NAMALWA (cell line): ENCODE measurements around the gene ATAD1.

Experiments
- DNase-seq: peaks from one replicate; pipeline ENCODE4 v3.0.0-alpha.2; 2015; ENCODE audit warnings: low spot score

Gene ATAD1

DNA sequence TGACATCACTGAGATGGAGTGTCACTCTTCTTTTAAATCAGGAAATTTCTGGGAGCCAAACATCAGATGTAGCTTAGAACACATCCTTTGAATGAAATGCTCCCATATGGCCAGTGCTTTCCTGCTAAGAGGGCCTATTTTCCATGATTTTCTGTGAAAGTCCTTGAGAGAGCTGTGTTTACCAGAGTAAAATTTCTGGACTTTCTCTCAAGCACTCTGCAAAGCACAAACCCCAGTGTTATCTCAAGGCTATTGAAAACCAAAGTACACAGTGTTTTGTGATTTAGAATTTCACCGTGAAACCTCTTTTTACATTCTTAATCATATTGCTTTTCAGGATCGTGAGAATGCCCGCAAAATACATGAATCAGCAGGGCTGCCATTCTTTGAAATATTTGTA, 104.3 kb downstream of the ATAD1 start:
- DNase-seq: no peak

DNA sequence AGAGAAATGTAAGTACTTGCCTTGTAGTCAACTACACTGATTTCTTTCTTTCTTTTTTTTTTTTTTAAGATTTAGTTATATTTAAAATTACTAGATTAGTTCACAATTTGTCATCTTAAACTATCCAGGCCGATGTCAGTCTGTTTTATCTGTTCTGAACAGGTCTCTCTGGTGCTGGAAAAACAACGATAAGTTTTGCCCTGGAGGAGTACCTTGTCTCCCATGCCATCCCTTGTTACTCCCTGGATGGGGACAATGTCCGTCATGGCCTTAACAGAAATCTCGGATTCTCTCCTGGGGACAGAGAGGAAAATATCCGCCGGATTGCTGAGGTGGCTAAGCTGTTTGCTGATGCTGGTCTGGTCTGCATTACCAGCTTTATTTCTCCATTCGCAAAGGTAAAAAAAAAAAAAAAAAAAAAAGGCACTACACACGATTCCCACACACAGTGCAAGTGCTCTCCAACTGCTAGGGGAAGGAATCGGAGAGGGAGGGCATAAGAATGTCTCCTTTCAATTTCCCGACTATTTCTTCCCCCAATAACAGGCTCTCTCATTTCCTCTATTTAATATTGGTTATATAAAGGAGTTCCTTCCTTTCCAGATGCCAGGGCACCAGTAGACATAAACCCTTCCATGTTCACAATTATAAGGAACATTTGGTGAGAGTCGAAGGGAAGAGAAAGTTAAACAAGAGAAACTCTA, 105.0 kb downstream of the ATAD1 start:
- no peak for DNase-seq

DNA sequence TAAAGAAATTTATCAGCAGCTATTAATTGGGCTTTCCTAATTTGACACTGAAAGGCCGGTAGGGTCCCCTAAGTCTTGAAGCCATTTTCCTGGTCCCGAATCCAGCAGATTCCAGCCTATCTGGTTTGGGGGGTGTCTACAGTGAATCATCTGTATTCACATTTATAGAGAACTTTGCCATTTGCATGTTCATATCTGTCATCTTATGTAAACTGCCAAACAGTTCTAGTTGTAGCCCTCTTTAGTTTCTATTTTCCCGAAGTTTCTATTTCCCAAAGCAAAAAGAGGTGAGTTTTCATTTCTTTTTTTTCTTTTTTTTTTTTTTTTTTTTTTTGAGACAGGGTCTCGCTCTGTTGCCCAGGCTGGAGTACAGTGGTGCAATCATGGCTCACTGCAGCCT, 110.8 kb downstream of the ATAD1 start:
- DNase-seq: no peak

DNA sequence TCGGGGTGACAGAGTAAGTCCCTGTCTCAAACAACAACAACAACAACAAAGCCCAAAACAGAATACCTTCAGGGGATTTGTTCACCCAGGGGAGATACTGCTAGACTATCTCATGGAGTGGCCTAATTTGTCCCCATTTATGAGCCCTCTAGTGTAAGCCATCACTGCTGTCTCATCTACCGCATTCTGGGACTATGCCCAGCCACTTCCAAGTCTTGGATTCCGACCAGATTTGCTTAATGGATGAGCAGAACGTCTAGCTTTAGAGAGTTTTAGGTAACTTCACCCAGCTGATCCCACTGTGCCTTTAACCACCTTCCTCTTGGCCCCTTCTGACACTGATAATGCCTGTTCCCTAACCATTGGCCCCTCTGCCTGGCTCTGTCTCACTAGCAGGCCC, 111.3 kb downstream of the ATAD1 start:
- DNase-seq: no peak

DNA sequence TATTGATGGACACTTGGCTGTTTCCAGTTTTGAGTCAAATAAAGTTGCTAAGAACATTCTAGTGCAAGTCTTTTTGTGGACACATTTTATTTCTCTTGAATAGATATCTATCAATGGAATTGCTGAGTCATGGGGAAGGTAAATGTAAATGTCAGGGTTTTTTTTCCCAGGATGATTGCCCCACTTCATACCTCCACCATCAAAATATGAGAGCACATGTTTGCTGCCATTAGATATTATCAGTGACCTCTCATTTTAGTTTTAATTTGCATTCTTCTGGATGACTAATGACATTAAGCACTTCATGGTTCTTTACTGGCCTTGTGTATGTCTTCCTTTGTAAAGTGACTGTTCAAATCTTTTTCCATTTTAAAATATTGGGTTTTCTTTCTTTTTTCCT, 112.7 kb downstream of the ATAD1 start:
- no peak for DNase-seq

DNA sequence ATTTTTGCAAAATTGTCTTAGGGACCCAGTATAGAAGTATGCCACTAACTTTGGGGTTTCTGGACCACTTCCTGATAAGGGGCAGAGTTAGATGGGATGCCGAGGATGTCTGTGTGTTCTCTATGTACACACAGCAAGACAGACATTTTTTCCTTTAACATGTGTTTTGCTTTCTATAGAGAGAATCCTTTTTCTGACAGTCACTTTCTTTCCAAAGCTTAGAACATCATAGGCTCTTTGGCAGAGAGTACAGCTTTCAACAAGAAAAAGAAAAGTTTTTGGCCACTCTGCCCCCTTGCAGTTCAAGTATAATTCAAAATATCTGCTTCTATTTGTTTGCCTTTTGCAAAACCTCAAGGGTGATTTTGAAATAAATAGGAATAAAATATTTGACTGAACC, 114.3 kb downstream of the ATAD1 start:
- DNase-seq: no peak

DNA sequence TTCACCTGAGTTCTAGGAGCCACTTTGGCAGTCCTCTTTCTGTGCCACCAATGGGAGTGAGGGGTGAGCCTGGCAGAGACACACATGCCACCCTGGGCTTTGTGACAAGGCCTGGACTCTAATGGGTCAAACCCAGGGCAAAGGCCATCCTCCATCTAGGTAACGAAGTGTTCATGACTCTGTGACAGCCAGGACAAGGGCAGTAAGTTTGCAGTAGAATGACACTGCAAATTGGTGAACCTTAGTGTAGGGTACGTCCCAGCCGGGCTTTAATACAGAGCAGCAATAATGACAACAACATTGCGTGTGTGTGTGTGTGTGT, 115.1 kb downstream of the ATAD1 start:
- DNase-seq: no peak

DNA sequence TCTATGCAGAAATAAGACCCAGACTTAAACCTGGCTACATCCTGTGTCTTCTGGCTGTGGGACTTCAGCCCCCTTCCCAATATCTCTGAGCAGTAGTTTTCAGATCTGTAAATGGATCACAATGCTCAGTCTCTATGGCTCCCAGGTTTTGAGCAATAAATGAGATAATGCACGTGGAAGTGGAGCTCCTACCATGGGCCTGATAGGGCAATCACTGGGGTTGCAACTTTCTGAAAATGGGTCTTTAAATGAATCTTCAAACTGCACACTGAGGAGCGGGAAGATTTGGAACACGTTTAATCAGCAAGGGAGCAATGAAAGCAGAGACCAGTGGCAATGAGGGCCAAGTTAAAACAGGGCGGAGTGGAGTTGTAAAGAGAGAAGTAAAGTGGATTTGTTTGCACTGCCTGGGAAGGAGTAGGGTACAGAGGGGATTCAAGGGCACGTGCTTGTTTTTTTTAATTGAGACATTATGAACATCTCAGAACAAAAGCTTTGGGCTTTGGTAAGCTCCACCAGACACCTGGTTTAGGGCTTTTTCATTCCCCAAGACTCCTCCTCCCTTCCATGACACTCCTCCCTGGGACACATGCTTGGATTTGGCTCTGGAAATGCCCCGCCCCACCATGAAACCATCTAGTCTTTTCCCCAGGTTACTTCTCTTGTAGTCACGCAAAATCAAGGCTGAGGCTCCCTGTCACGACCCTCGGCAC, 115.6 kb downstream of the ATAD1 start:
- no peak for DNase-seq
